SW480 (cell line): ENCODE data around the gene DOCK1.
A peak's percentile ranks its signal among the peaks of the same experiment; 100 is the strongest.

Source experiments
- DNase-seq: peaks from one replicate; pipeline ENCODE4 v3.0.0-alpha.2; 2016; ENCODE audit warnings: low spot score

The DOCK1 gene

GRCh38 chr10:126955396-126955795 is 50.2 kb downstream of the DOCK1 start:
- DNase-seq, result no peak

- no peak for DNase-seq
Observed at GRCh38 chr10:126955934-126956711, 50.9 kb downstream of the DOCK1 start.

GRCh38 chr10:126956712-126957108 is 51.5 kb downstream of the DOCK1 start:
- DNase-seq, result no peak

GRCh38 chr10:126957111-126957510 is 51.9 kb downstream of the DOCK1 start:
- no peak for DNase-seq

GRCh38 chr10:126959431-126959830 is 54.2 kb downstream of the DOCK1 start:
- DNase-seq, result no peak

GRCh38 chr10:126959906-126960685 is 54.9 kb downstream of the DOCK1 start:
- no peak for DNase-seq

- DNase-seq, result no peak
Observed at GRCh38 chr10:126963354-126963753, 58.1 kb downstream of the DOCK1 start.

- no peak for DNase-seq
Observed at GRCh38 chr10:126964190-126964589, 59.0 kb downstream of the DOCK1 start.

- DNase-seq, result no peak
Observed at GRCh38 chr10:126966938-126967337, 61.7 kb downstream of the DOCK1 start.

- DNase-seq, result peak; percentile 25
Observed at GRCh38 chr10:126969310-126969709, 64.1 kb downstream of the DOCK1 start.

GRCh38 chr10:126972635-126973414 is 67.6 kb downstream of the DOCK1 start:
- DNase-seq, result peak; percentile 54

GRCh38 chr10:126975221-126975620 is 70.0 kb downstream of the DOCK1 start:
- DNase-seq, result no peak

- no peak for DNase-seq
Observed at GRCh38 chr10:126977216-126977615, 72.0 kb downstream of the DOCK1 start.

- no peak for DNase-seq
Observed at GRCh38 chr10:126979311-126979710, 74.1 kb downstream of the DOCK1 start.

GRCh38 chr10:126993208-126993607 is 88.0 kb downstream of the DOCK1 start:
- no peak for DNase-seq

- DNase-seq, result no peak
Observed at GRCh38 chr10:126997801-126998590, 92.8 kb downstream of the DOCK1 start.

GRCh38 chr10:127000598-127000997 is 95.4 kb downstream of the DOCK1 start:
- no peak for DNase-seq

- DNase-seq, result no peak
Observed at GRCh38 chr10:127003032-127003685, 97.9 kb downstream of the DOCK1 start.

- no peak for DNase-seq
Observed at GRCh38 chr10:127006453-127006852, 101.2 kb downstream of the DOCK1 start.

GRCh38 chr10:127009366-127009765 is 104.1 kb downstream of the DOCK1 start:
- DNase-seq, result no peak

GRCh38 chr10:127011174-127011573 is 105.9 kb downstream of the DOCK1 start:
- DNase-seq, result no peak
